Measurements from ENCODE around the gene SPARCL1.

DNA sequence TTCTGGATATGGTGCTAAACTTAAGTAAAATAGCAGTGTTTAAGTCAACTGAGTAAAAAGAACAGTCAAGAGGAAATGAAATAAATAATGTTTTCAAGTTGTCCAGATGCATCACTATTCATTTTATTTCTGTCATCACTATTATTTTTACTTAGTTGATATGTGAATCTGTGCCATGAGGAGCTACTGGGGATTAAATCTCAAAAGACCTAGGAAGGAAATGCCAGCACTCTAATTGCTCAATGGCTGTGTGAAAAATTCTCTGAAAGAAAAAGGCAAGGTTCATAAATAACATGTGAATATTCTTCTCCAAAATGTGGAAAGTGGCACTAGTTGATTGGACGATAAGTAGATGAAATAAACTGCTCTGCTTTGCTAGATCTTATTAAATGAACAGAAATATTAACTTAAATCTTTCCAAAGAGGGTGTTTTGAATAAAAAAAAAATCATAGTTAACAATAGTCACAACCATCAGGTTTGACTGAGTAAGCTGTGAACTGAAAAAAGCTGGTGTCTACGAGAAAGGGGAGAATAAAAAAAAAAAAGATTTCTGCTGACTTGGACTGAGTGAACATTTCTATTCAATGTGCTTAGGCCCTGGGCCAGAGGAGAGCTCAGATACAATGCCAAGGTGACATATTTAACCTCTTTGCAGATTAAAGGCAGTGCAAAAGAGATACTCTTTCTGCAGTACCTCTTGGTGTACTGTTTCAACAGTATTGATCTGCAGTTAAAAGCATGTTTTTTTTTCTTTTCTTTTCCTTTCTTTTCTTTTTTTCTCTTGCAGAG is 1.6 kb downstream of the SPARCL1 start:
- TF ChIP-seq CTCF (IDR thresholded peaks at IDR 0.05; ENCODE audit: low read length), result no peak
- TF ChIP-seq EZH2 (IDR thresholded peaks at IDR 0.05; ENCODE audit: borderline replicate concordance, low read length), result no peak

Data from OCI-LY1 (cell line).